ENCODE data around the gene TCF12. TPM values are rescaled to one million over a fixed set of nuclear protein-coding genes. Genes with fewer than 3 reads are reported as not detected.

TCF12 gene
- total and polyA plus RNA-seq, 2 of the 8 experiments (the other 6 are each of a cell fraction or from before 2014, with no cell fraction given), result 85.8 to 101 TPM

GRCh38 chr15:57201578-57201977 is 283.1 kb downstream of the TCF12 start (continued):
- TF ChIP-seq NANOG (IDR thresholded peaks at IDR 0.05; ENCODE audit: insufficient read depth, low read depth, low read length, poor library complexity, severe bottlenecking) (no peak), EZH2 (IDR thresholded peaks at IDR 0.05; ENCODE audit: low read depth, low read length, severe bottlenecking) (no peak)
